ENCODE data around the gene DPYD.

DPYD gene

DNA sequence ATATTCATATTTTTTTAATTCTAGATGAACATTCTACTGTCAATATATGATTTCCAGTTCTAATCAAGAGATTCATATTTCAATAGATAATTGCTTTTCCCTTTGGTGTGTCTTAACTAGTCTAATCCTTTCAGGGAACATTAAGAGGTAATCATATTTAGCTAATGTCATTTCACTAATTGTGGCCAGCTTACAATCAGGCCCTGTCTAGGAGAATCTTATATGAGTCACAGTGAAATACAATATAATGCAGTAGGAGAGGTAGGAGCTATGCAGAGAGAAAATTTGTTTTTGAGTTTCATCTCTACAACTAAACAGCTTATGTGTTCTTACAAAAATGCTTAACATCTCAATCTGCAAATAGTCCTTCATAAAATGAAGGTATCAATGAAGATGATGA lies 85.9 kb downstream of the DPYD start:
- no peak for DNase-seq

DNA sequence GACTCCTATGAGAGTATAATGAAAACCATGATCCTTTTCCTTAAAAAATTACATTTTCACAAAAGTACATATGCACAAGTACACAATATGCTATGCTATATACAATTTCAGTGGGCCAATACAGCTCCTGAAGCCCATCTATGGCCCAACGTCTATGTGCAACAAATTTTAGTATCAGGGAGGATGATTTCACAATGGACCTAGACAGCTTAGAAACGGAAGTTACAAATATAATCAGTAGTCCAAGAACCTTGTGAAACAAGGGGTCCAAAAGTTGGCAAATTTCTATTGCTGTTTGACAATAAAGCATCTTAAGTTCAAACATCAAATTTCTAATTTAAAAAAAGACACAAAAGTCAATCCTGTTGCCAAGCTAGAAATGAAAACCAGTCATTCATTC lies 87.0 kb downstream of the DPYD start:
- no peak for DNase-seq

DNA sequence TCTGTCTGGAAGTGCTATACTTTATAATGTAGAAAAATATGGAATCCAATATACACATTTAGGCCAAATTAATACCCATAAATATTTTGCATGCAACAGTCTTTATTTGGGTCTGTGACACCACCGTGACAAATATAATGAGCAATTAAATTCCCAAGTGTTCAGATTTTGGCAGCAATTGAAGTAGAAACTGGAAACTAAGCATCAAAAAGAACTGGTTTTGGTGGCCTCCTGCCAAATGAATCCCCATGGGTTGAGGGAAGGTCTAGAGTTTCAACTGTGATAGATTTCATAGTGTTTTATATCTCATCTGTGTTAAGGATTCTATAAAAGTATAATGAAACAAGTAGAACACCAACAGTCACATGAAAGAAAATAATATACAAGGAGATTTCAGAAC lies 88.4 kb downstream of the DPYD start:
- DNase-seq: peak; percentile 69

DNA sequence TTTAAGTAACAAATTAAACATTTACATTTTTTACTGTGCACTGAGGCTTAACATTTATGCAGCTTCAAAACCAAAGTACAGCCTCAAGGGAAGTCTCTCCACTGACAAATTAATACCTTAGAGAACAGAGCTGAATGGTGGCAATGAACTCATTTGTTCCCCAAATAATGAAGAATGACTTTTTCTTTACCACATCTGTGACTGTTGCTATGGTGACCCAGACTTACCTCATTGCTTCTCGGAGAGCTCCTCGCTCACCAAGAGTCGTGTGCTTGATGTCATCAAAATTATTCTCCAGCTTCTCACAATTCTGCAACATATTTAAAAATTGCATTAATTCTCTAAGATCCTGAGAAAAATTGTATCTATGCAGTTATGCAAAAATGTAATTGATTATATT lies 92.9 kb downstream of the DPYD start:
- DNase-seq: peak; percentile 36

DNA sequence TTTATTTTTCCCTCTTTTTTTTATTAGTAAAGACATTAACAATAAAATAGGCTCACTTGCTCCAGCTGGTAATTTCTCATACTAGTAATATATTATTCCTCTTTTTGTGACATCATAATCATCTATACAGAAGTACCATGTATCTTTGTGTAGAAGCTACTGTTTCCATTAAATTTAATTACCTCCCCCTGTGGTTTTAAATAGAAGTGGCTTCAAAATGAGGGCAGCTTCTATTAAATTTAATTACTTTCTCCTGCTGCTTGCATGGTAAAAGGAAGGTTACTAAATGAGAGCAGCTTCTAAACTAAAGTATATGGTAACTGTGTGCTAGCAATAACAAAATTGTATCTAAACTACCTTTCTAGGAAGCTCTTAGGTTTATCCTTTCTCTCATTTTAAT lies 94.0 kb downstream of the DPYD start:
- no peak for DNase-seq

DNA sequence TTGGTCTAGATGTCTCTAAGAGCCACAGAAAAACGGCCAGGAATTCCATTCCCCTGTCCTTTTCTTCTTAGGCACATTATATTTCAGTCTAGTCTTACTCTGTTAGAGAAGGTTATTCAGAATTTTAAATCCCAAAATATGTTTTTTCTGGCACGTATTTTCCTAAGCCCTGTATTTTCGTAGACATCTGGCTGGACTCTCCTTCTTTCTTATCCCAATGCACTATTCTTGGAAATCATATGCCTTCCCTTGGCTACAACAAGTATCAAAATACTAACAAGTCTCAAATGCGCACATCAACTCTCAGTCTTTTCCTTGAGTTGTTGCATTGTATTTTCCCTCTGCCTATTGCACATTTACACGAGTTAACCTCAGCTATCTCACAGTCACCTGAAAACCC lies 96.2 kb downstream of the DPYD start:
- DNase-seq: no peak

DNA sequence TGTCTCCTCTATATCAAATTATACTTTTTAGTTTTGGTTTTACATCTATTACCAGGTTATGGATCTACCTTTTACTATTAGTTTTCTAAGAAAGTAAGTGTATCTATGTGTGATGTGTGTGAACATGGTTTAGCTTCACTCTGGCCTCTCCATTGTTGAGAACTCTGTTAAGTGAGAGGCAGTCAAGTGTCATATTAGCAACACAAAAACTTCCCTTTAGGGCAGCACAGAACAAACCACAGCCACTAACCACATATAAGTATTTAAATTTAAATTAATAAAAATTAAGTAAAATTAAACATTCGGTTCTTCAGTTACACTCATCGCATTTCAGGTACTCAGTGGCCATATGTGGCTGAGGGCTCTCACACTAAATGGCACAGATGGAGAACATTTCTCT lies 96.6 kb downstream of the DPYD start:
- DNase-seq: no peak

DNA sequence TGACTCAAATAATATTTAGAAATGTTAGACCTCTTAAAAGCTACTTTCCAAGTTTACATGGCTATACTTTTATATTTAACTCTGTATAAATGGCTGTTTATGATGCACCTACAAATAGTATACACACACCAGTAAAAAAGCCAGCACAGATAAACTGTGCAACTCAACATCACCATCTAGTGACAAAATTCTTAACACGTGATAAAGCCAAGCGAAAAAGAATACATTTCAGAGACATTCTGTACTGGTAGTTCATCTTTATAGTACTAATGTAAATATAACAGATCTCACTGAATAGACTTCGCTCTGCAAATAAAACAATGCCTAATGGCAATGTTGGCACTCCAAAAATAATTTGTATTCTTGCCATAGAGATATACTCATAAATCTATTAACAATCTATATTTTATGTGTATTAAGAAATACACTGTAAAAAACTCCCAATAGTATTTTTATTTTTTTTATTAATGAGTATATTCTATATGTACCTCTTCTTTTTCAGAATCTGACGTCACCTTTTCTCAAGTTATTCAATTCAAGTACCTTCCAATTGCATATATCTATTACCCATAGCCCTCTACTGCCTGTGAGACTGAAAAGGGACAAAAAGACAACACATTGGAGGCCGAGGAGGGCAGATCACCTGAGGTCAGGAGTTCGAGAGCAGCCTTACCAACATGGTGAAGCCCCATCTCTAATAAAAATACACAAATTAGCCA lies 100.2 kb downstream of the DPYD start:
- peak; percentile 51 for DNase-seq

DNA sequence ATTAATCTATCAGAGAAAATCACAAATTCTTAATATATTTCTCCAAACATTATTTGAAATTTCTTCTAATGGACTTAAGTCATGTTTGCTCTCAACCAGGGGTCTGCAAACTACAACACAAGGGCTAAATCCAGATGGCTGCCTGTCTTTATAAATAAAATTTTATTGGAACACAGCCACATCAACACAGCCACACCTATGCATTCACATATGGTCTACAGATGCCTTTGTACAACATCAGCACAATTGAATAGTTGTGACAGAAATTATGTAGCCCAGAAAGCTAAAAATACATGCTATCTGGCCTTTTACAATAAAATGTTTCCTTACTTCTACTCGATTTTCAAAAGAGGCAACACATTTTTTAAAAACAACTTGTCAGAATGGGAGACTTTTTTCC lies 103.9 kb downstream of the DPYD start:
- no peak for DNase-seq

DNA sequence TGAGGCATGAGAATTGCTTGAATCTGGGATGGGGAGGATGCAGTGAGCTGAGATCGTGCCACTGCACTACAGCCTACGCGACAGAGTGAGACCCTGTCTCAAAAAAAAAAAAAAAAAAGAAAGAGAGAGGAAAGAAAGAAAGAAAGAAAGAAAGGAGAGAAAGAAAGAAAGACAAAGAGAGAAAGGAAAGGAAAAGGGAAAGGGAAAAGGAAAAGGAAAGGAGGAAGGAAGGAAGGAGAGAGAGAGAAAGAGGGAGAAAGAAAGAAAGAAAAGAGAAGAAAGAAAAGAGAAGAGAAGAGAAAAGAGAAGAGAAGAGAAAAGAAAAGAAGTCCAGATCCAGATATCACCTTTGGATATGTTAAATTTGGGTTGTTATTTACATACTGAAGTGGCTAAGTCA lies 106.0 kb downstream of the DPYD start:
- DNase-seq: no peak

DNA sequence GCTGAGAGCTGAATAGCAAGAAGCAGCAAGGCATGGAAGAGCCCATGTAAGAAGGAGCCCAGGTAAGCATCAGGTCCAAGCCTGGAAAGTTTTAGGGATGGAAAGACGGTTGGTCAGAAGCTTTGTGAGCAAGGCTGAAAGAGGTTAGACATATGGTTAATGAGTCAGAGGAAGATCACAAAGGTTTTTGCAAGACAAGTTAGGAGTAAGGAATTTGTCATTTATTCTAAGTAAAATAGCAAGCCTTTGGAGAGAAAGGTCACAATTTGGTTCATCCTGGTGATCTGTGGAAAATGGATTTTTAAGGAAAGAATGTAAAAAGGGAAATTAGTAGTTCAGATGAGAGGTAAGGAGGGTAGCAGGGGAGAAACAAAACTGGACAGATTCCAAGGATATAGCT lies 106.7 kb downstream of the DPYD start:
- DNase-seq: peak; percentile 38

DNA sequence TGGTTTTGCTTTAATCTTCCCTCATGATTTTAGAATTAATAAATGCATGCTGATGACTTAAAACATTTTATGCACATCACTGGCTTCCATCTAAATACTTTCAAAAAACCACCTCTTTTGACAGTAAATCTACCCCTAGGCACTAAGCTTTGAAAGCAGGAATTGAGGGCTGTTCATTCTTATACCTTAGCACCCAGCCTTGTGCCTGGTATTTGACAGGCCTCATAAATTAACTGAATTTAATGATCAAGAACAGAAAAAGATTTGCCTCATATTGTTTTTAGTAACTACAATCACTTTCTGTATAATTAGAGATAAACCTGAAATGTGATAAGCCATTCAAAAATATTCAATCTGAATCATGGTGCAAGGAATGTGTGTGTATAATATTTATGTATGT lies 108.8 kb downstream of the DPYD start:
- no peak for DNase-seq

DNA sequence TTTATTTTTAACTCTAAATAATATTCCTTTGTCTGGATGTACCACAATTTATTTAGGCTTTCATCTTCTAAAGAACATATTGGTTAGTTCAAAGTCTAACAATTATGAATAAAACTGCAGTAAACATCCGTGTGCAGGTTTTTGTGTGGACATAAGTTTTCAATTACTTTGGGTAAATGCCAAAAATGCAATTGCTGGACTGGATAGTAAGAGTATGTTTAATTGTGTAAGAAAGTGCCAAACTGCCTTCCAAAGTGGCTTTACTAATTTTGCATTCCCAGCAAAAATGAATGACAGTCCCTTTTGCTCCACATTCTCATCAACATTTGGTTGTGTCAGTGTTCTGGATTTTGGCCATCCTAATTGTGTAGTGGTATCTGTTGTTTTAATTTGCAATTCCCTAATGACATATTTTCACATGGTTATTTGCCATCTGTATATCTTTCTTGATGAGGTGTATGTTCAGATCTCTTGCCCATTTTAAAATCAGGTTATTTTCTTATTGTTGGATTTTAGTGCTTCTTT lies 113.8 kb downstream of the DPYD start:
- DNase-seq: peak; percentile 23

DNA sequence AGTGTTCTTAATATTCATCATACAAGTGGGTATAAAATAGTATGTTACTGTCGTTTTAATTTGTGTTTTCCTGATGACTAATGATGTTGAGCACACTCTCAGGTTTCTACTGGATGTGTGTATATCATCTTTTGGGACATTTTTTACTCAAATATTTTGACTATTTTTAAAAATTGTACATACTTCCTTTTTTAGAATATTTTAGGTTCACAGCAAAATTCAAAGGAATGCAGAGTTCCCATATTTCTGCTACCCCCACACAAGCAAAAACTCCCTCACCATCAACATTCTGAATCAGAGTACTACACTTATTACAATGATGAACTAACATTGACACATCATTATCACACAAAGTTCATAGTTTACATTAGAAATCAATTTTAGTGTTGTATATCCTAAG lies 114.5 kb downstream of the DPYD start:
- peak; percentile 28 for DNase-seq

DNA sequence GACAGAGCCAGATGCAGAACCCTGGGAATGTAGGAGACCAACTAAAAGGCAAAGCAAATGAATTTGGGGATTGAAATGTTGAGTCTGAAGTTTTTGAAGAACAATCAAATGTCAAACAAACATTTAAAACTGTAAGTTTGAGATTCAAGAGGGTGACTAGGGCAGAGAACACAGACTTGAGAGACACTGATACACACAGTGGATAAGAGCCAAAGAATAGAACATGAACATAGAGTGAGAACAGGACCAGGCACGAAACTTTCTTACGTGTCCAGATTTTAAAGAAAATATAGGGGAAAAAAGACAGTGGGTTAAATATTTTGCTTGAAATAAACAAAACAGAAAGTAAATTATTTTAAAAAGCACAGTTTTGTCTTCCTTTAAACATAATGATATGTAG lies 115.7 kb downstream of the DPYD start:
- no peak for DNase-seq

DNA sequence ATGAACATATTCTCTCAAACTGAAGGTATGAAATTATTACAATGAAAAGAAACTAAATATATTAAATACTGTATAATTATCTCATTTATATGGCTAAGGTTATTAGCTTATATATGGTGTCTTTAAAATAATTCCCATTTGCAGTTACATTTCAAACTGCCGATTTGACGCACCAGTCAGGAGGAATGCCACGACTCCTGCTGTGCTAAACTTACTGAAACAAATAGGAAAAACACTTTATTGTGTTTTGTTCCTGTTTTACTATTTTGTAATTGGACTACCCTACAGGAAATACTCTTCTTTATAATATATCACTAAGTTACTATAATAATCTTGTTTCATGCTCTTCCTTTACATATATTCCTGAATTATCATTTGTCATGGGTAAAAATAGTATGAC lies 117.8 kb downstream of the DPYD start:
- DNase-seq: no peak

DNA sequence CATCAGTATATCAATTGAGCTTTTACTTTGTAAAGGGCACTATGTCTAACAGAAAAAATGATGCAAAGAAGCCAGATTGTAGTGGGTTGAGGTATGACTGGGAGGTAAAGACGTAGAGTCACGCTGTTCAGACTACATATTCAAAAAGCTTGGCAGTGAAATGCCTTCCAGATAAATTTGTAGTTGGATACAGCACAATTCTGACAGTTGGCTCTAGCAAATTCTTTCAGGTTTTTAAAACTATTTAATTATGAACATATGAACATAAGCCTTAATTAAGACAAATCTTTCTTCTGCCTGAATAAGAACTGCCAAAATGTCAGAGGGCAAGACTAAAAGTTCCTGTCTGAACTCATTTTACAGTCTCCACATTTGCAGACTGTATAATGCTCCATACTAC lies 118.8 kb downstream of the DPYD start:
- DNase-seq: no peak

DNA sequence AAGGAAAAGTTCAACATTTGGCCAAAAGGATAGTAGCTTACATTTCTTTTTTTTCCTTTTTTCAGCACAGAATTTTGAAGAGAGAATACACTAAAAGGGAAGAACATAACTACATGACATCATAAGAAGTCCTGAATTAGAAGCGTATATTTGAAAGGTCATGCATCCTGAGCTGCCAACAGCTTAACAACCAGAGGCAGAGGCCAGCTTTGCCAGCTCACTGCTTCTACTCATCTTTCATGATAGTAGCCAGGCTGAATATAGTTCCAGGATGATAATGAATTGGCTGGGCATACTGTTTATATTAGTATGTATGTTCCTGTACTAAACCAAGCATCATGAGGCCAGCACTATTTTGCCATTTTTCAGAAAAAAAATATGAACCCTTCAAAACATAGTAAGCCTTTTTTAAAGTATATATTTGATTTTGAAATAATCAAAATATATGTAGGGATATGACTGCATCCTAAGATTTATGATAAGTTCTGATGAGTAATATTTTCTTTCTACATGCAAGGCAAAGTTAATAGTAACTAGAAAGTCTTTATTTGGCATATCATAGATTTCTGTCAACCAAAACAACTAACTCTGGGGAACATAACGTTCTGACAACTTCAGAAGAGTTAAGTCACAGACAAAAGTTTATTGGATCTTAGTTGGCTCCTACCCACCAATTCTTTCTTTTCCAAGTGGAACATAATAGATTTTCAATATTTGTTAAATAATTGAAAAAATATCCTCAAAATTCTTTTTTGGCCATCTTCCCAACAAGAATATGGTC lies 123.2 kb downstream of the DPYD start:
- peak; percentile 11 for DNase-seq

DNA sequence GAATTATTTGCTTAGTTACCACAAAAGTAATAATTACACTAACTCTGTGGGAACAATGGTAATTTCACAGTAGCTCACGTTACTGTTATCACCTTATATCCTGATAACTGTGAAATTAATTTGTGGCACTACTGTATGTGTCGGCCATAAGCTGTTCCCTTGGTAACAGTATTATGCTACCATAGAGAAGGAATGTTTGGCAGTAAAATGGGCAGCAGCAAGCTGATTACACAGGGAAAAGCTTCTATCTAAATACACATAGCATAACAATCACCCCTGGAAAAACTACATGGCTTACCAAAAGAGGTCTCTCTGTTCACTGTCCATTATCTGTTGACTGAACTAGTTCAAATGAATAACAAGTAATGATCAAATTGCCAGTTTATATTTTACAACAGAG lies 124.1 kb downstream of the DPYD start:
- DNase-seq: peak; percentile 16

DNA sequence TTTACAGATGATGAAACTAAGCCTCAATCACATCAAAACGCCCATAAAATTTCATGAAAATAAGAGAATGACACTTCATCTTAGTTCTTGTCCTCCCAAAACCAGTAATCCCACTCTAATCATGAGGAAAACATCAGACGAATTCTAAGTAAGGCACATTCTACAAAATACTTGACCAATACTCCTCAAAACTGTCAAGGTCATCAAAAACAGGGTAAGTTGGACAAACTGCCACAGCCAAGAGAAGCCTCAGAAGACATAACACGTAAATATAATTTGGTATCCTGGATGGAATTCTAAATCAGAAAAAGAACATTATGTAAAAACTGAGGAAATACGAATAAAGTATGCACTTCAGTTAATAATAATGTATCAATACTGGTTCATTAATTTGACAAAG lies 128.2 kb downstream of the DPYD start:
- DNase-seq: no peak

DNA sequence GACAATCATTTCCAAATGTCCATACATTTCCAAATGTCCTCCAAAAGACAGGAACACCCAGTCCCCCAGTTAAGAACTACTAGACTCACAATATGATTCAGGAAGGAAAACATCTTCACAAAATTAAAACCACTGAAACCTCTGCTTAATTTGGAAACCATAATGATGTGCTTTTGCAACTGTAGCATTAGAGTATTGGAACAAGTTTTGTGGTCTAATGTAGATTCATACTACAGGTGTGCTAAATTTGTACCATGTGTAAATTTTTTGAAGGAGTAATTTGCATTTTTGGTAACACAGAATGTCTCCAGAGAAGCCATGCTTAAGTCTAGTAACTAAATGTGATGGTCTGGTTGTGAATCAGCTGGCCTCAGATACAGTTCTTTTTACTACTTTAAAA lies 129.6 kb downstream of the DPYD start:
- DNase-seq: no peak

DNA sequence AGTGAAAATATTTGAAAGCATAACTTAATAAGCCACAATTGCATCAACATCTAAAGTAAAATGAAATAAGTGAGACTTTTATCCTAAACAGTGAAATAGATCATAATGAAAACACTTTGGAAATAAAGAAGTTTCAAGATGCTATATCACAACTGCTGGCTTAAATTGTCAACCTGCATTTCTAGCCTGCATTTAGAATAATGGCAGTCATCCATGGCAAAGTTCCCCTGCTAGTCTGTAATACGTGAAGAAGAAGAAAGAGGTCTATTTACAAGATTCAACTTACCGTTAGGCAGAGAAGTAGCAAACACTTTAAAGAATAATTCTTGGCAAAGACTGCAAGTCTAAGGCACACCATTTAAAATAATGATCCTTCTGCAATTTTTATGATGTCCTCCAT lies 133.6 kb downstream of the DPYD start:
- no peak for DNase-seq

DNA sequence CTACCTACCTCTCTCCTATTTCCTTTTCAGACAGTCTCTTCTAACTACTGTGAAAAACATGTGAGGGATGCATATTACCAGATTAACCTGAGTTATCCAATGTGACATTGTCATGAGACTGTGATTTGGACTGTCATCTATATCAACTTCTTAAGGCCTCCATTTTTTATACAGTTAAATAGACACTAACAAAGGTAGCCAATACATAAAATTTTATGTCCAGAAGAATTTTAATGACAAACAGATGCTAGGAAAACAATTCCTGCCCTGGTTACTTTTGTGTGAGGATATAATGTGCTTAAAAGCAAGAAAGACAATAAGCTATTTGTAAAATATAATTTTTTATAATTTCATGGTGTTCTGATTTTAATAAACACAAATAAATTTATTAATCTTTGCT lies 136.2 kb downstream of the DPYD start:
- no peak for DNase-seq

DNA sequence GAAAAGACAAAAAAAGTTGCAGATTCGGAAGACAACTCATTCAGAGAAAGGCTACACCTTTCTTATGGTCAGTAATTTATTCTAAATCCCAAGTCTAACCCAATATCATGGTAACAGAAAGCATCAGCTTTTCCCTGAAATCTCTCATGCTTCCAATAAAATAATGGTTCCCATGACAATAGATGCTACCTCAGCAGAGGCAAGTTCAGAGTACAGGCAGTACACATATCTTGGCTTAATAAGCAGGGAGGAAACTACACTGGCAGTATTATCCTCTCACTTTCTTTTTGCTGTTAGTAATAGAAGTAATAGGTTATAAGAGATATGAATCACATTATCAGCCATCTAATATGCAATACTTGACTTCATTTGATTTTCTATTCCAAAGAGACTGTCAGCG lies 137.1 kb downstream of the DPYD start:
- DNase-seq: no peak
